ENCODE measurements around the gene SSH2. TPM values are rescaled to one million over a fixed set of nuclear protein-coding genes. Genes with fewer than 3 reads are reported as not detected.

Gene SSH2
- total and polyA plus RNA-seq, 9 of the 15 experiments (the other 6 are each of a cell fraction or from before 2014, with no cell fraction given): 3.9 to 16.1 (median 10.2) TPM

- Histone ChIP-seq H4K20me1 (replicated peaks; ENCODE audit: control insufficient read depth, insufficient read depth, low read length) (no peaks in the 10 kb centered on the region), H3K36me3 (ENCODE audit: control insufficient read depth, insufficient read depth, low read length) (no peaks in the 10 kb centered on the region), H3K9me3 (replicated peaks; ENCODE audit: control insufficient read depth, insufficient read depth, low read depth, low read length) (no peaks in the 10 kb centered on the region), H2AFZ (ENCODE audit: low read depth, low read length) (no peak overlapping the region), H3K27me3 (ENCODE audit: control insufficient read depth in 2 of 2, insufficient read depth in 2 of 2, low read length in 2 of 2) (no peaks in the 10 kb centered on the region), H3K9ac (ENCODE audit: insufficient read depth in 1 of 2, low read depth in 2 of 2, low read length in 2 of 2) (no peak overlapping the region), H3K4me1 (replicated peaks in 1 of 2; ENCODE audit: control insufficient read depth in 2 of 2, insufficient read depth in 2 of 2, low read length in 2 of 2) (no peaks in the 10 kb centered on the region; a peak in 1 of 5 replicates), H3K79me2 (ENCODE audit: control insufficient read depth, insufficient read depth, low read length) (peaks cover 3% of the 10 kb centered on the region; the same call in 1 of the 3 replicates), H3K9me1 (ENCODE audit: control insufficient read depth, insufficient read depth, low read length) (no peaks in the 10 kb centered on the region), H3K4me2 (ENCODE audit: insufficient read depth, low read length) (no peak overlapping the region), H3K4me3 (no peak overlapping the region), H3K27ac (ENCODE audit: extremely low read depth, low read depth, low read length) (no peak overlapping the region)
- intact Hi-C loops (cut with micrococcal nuclease) (no loop called here), in situ Hi-C loops (cut with MboI) (no loop called here)
- FAIRE-seq: no peak
- no peak for ATAC-seq
- TF ChIP-seq ZSCAN32 (CRISPR knock-in tag; IDR thresholded peaks at IDR 0.05): no peak
- peak; percentile 39 for TF ChIP-seq MEIS2 (IDR thresholded peaks at IDR 0.05; ENCODE audit: partially characterized antibody)
- TF ChIP-seq ZNF507 (tag; conservative IDR thresholded peaks at IDR 0.05): no peak
- TF ChIP-seq PBX2 (CRISPR knock-in tag; IDR thresholded peaks at IDR 0.05; ENCODE audit: low read depth): no peak
- 0 out of 2 replicates have a peak, but pooled peaks have one; percentile 32 for TF ChIP-seq PBX2 (tag; conservative IDR thresholded peaks at IDR 0.05; ENCODE audit: low read depth)
- no TSS peak for BruUV-seq (replicated peaks)
- 100% methylated on average over 1 of the region's 1 CpG for WGBS (ENCODE audit: insufficient coverage, low coverage, missing lambda C conversion rate)
- CTCF ChIA-PET (ENCODE audit: low intra/inter-chr PET ratio): no interaction called here
- DNase-seq (ENCODE audit: extremely low read depth in 1 of 4, low spot score in 3 of 4): no peak
- POLR2A ChIA-PET: no interaction called here
Measured at GRCh38 chr17:29918016-29918415, 12.0 kb downstream of the SSH2 start.
